CD4-positive, alpha-beta T cell treated with Interferon gamma for 1 hour (primary cell): ENCODE results near the gene MICAL2.
A peak's percentile ranks its signal among the peaks of the same experiment; 100 is the strongest.

Experiments used
- DNase-seq: peaks from one replicate; pipeline ENCODE4 v3.0.0-alpha.2; 2020

Gene MICAL2

GRCh38 chr11:12174128-12174476, 63.7 kb downstream of the MICAL2 start:
- no peak for DNase-seq

- no peak for DNase-seq
Observed at GRCh38 chr11:12174477-12175143, 64.2 kb downstream of the MICAL2 start.

- DNase-seq = no peak
Observed at GRCh38 chr11:12175694-12176241, 65.4 kb downstream of the MICAL2 start.

DNA sequence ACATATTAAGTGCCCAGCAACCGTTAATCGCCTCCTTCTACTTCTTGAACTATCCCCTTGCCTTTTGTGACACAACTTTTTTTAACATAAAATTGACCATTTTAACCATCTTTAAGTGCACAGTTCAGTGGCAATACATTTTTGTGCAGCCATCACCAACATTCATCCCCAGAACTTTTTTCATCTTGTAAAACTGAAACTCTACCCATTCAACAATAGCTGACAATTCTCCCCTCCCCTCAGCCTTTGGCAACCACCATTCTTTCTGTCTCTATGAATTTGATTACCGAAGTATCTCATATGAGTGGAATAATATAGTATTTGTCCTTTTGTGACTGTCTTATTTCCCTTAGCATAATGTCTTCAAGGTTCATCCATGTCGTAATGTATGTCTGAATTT, 66.0 kb downstream of the MICAL2 start:
- no peak for DNase-seq

DNA sequence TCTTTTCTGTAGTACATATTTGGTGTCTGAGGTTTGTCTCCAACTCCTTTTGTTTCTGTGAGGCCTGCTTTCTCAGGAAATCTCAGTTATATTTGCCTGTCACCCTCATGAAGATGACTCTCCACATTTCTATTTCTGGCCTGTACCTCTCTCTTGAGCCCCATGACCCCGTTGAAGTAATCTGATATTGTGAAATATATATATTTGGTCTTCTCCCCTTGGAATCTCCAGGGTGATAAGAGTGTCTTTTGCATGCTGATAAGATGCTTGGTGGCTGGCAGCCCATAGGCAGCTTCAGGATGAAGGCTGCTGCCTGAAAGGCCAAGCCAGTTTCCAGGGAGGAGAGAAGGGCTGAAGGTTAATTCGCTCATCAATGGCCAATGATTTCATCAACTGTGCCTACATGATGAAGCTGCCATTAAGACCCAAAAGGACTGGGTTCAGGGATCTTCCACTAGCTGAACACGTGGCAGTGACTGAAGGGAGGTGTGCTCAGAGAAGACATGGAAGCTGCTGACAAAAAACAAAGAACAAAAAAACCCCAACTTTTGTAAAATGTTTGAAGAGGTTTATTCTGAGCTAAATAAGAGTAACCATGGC, 67.4 kb downstream of the MICAL2 start:
- no peak for DNase-seq

- DNase-seq = no peak
Observed at GRCh38 chr11:12179019-12179418, 68.6 kb downstream of the MICAL2 start.

- no peak for DNase-seq
Observed at GRCh38 chr11:12179531-12179930, 69.1 kb downstream of the MICAL2 start.

DNA sequence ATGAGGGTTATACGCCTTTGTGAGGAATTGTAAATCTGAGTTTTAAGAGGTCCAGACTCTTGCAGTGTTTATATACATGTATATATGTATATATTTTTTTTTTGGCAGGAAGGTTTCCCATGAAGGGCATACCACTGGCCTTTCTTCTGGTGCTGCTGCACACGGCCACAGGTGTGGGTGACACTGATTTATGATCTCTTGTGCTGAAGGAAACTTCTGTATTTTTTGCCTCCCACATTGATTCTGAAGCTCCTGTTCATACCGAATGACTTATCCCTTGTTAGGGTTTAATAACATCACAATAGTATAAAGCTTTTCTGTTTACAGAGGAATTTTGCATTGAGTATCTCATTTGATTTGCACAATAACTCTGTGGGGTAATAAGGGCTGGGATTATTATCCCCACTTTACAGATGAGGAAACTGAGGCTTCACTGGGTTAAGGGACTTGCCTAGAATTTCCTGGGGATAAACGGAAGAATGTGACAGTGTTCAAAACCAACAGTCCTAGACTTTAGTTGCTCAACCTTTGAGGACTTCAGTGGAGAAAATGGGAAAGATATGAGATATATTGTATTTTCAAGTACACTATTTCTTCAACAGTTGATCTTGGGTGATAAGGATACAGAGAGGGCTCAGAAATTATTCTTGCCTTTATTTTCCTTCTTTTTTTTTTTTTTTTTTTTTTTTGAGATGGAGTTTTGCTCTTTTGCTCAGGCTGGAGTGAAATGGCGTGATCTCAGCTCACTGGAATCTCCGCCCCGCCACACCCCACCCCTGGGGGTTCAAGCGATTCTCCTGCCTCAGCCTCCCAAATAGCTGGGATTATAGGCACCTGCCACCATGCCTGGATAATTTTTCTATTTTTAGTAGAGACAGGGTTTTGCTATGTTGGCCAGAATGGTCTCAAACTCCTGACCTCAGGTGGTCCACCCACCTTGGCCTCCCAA, 70.1 kb downstream of the MICAL2 start:
- DNase-seq = no peak

DNA sequence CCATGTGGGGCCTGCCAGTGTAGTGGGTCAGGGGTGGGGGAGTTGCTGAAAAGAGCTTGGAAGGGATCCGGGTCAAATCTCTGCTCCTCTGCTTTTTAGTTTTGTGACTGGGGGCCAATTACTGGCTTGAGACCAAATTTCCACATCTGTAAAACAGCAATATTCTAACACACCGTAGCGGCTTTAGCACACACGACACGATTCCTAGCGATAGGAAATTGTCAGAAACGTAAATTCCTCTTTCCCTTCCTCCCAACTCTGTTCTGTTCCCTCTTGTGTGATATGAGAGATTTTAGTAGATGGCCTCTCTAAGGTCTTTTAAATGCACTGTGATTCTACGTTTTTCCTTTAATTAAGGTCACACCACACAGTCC, 71.9 kb downstream of the MICAL2 start:
- DNase-seq = no peak

DNA sequence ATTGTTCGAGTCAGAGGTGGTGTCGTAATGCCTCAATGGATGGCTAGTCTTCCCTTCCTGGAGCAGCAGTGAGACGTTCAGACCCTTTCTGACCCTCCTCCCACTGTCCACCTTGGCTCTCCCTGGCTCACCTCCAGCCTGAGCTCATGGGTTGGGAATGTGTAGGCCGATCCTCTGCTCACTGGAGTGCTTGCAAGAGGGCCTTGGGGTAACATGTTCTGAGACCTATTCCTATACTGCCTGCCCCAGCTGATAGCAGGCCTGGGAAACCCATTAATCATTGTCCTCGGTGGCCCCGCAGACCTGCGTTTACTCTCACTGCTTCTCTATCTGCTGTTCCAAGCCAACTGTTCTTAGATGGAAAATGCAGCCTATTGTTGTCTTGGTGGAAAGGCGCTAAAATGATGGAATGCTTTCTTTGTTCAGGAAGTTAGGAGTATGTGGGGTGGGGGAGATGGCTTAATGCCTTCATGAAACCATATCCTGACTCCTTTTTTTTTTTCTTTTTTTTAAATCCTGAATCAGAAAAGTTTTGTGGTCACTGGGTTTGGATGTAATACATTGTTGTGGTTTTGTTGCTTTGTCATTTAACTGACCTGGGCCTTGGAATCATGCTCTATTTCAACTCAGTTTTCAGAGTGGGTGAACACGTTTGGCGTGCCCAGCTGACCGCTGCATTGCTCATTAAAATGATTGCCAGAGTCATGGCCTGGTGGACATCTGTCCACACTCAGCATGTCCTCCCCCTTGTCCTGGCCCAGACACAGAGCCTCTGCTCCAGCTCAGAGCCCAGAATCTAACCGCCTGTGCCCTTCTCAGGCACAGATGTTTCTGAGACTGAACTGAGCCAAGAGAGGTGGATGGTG, 72.5 kb downstream of the MICAL2 start:
- no peak for DNase-seq

- no peak for DNase-seq
Observed at GRCh38 chr11:12183827-12184620, 73.6 kb downstream of the MICAL2 start.

DNA sequence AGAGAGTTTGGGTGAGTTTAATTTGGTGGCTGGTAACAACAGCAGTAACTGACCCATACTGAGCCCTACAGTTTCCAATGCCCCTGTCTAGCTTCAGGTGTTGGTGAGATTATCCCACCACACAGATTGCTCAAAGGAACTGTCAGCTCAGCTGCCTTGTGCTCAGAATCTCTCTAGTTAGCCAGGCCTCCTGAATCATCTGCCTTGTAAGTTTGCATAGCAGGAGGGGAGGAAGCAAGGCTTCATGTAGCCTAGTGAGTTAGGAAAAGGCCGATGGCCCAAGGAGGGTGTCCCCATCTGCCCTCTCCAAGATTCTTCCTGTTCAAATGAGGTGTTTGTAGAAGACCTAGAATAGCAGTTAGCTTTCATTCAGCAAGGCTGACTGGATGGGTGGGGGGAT, 74.3 kb downstream of the MICAL2 start:
- DNase-seq = no peak

DNA sequence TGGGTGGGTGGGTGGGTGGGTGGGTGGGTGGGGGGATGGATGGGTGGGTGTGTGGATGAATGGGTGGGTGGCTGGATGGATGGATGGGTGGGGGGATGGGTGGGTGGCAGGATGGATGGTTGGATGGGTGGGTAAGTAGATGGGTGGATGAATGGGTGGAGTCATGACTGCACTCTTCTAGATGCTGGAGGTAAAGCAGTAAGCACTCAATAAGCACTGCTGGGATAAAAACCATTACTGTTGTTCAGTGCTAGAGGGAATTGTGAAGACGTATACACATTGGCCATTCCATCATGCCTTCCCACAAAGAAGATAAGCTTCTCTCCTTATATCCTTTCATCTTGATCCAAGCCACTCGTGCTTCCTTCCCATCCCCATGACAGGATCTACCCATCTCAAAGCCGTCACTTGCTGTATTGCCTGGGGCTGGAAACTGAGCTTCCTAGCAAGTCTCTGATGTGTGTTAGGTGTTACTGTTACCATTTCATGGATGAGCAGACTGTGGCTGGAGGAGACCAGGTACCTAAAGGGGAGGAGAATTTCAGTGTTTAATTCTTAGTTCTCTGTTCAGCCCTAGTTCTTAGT, 74.8 kb downstream of the MICAL2 start:
- no peak for DNase-seq

DNA sequence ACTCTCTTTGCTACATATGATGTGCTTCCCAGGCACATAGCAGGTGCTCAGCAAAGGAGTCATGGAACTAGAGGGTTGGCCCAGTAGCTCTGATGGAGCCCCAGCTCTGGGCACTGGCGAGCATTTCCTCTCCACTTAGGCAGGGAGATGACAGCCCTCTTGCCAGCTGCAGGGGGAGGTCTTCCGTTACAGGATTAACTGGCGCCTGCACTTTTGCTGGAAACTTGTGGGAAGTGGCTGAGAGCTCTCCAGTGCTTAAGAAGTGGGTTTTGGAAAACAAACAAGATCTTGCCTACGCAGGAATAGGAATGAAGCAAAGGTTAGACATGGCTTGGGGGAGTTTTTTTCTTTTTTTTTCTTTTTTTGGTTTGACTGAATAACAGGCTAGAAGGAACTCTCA, 75.5 kb downstream of the MICAL2 start:
- DNase-seq = no peak

GRCh38 chr11:12186701-12187100, 76.3 kb downstream of the MICAL2 start:
- no peak for DNase-seq

DNA sequence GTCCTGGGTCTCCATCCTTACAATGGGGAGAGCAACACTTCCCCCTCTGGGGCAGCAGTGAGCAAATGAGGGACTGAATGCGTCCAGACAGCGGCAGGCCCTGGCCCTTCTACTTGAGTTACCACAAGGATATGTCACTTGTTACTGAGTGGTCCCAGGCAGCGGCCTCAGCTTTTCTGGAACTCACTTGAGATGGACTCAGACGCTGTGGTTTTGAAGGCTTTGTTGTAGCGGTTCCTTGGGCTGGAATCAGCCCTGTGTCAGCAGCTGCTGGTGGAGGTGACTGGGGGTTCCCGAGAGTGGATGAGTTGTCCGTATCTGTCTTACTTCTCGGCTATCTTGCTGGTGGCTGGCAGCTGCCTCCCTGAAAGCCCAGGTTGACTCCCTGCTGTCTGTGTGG, 77.0 kb downstream of the MICAL2 start:
- DNase-seq = no peak

- no peak for DNase-seq
Observed at GRCh38 chr11:12188548-12189317, 78.3 kb downstream of the MICAL2 start.

GRCh38 chr11:12189543-12190235, 79.3 kb downstream of the MICAL2 start:
- DNase-seq = peak; percentile 33

GRCh38 chr11:12190511-12190910, 80.1 kb downstream of the MICAL2 start:
- no peak for DNase-seq
